ENCODE data around the gene ASAP2. TPM values are rescaled to one million over a fixed set of nuclear protein-coding genes. Genes with fewer than 3 reads are reported as not detected.

Gene ASAP2
- total RNA-seq, 1 experiment from 2014 or later = 14.3 TPM

DNA sequence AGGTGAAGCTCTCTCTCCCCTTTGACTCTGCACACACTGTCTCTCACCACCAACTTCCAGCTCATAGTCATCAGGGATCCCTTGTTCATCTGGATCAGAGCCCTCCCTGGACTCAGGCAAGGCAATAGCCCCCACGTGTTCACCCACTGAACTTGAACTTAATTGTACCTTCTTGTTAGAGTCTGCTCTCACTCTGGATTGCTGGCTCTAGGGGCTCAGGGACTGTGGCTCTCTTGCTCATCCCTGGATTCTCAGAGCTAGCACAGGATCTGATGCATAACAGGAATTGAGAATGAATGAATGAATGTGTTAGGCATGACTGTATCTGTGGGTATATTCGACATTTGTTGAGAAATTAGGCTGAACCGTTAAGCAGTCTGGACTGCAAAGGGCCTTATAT lies 16.7 kb upstream of the ASAP2 start (continued):
- TF ChIP-seq, protein P1, sequence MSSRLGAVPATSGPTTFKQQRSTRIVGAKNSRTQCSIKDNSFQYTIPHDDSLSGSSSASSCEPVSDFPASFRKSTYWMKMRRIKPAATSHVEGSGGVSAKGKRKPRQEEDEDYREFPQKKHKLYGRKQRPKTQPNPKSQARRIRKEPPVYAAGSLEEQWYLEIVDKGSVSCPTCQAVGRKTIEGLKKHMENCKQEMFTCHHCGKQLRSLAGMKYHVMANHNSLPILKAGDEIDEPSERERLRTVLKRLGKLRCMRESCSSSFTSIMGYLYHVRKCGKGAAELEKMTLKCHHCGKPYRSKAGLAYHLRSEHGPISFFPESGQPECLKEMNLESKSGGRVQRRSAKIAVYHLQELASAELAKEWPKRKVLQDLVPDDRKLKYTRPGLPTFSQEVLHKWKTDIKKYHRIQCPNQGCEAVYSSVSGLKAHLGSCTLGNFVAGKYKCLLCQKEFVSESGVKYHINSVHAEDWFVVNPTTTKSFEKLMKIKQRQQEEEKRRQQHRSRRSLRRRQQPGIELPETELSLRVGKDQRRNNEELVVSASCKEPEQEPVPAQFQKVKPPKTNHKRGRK (CRISPR knock-in tag; IDR thresholded peaks at IDR 0.05; ENCODE audit: borderline replicate concordance) = no peak
- no peak for TF ChIP-seq ZNF263 (CRISPR knock-in tag; IDR thresholded peaks at IDR 0.05; ENCODE audit: low read depth)
- TF ChIP-seq, protein P2, sequence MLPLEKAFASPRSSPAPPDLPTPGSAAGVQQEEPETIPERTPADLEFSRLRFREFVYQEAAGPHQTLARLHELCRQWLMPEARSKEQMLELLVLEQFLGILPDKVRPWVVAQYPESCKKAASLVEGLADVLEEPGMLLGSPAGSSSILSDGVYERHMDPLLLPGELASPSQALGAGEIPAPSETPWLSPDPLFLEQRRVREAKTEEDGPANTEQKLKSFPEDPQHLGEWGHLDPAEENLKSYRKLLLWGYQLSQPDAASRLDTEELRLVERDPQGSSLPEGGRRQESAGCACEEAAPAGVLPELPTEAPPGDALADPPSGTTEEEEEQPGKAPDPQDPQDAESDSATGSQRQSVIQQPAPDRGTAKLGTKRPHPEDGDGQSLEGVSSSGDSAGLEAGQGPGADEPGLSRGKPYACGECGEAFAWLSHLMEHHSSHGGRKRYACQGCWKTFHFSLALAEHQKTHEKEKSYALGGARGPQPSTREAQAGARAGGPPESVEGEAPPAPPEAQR (CRISPR knock-in tag; IDR thresholded peaks at IDR 0.05) = no peak
- TF ChIP-seq, protein P3, sequence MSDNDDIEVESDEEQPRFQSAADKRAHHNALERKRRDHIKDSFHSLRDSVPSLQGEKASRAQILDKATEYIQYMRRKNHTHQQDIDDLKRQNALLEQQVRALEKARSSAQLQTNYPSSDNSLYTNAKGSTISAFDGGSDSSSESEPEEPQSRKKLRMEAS (CRISPR knock-in tag; IDR thresholded peaks at IDR 0.05) = no peak
- TF ChIP-seq, protein P4, sequence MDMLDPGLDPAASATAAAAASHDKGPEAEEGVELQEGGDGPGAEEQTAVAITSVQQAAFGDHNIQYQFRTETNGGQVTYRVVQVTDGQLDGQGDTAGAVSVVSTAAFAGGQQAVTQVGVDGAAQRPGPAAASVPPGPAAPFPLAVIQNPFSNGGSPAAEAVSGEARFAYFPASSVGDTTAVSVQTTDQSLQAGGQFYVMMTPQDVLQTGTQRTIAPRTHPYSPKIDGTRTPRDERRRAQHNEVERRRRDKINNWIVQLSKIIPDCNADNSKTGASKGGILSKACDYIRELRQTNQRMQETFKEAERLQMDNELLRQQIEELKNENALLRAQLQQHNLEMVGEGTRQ (CRISPR knock-in tag; IDR thresholded peaks at IDR 0.05) = no peak

DNA sequence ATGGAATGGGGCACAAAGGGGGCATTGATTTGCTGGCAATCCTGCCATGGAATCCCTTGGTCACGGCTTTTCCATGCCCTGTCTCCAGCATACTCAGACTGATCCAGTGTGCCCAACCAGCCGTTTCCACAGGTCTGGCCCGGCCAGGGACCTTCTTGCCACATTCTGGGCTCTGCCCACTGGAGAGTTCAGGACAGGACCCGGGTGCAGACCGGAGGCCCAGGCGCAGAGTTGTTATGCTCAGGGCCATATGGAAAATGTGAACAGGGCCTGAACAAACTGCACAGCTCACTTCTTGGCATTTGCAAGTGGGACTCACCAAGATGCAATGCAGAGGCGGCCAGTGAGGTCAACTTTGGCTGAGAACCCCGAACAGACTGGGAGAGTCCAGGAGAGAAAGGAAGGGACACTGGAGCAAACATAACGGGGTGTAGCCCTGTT lies 15.6 kb upstream of the ASAP2 start:
- no peak overlapping the region; the same call in 1 of the 2 replicates for H3K27ac Mint-ChIP-seq
- TF ChIP-seq, protein P5, sequence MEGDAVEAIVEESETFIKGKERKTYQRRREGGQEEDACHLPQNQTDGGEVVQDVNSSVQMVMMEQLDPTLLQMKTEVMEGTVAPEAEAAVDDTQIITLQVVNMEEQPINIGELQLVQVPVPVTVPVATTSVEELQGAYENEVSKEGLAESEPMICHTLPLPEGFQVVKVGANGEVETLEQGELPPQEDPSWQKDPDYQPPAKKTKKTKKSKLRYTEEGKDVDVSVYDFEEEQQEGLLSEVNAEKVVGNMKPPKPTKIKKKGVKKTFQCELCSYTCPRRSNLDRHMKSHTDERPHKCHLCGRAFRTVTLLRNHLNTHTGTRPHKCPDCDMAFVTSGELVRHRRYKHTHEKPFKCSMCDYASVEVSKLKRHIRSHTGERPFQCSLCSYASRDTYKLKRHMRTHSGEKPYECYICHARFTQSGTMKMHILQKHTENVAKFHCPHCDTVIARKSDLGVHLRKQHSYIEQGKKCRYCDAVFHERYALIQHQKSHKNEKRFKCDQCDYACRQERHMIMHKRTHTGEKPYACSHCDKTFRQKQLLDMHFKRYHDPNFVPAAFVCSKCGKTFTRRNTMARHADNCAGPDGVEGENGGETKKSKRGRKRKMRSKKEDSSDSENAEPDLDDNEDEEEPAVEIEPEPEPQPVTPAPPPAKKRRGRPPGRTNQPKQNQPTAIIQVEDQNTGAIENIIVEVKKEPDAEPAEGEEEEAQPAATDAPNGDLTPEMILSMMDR (IDR thresholded peaks at IDR 0.05) = no peak
- DNase-seq (ENCODE audit: low spot score) = peak; percentile 44

DNA sequence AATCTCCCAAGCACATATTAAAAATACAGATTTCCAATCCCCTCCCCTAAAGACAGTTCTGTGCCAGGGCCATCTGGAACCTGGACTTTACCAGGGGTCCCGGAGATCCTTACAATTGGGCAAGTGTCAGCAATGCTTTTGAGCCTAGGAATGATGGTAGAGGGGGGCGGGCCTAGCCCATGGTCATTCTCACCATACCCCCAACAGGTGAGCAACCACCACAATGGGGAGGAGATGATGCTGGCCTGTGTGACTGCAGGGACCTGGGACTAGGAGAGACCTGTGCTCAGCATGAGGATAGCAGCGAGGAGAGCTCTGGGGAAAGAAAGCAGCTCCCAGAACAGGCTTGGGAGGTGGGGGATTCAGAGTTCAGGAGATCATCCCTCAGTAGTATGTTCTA lies 13.9 kb upstream of the ASAP2 start:
- H3K9me3 Mint-ChIP-seq = no peaks in the 10 kb centered on the region
- POLR2A ChIA-PET = no interaction called here
- H3K36me3 Mint-ChIP-seq = no peaks in the 10 kb centered on the region
- CTCF ChIA-PET = interaction anchor here (1.2 to 1.6 kb wide), 3 partner anchors 50 to 179 kb away, joined by 3 to 4 read pairs (median 3); no protein-coding TSS in a partner anchor
- H3K27me3 Mint-ChIP-seq (ENCODE audit: low read depth) = no peaks in the 10 kb centered on the region; the same call in 1 of the 2 replicates
- DNase-seq (ENCODE audit: low spot score) (no peak), ATAC-seq (no peak)
- no peak overlapping the region for H3K27ac Mint-ChIP-seq
- no peak overlapping the region for H3K4me3 Mint-ChIP-seq
- peaks cover 3% of the 10 kb centered on the region; the same call in 1 of the 2 replicates for H3K4me1 Mint-ChIP-seq
- TF ChIP-seq TEAD4 (CRISPR knock-in tag; IDR thresholded peaks at IDR 0.05) = no peak
- TF ChIP-seq TCF7 (CRISPR knock-in tag; IDR thresholded peaks at IDR 0.05; ENCODE audit: low read depth) = no peak
- no peak for TF ChIP-seq JAZF1 (CRISPR knock-in tag; IDR thresholded peaks at IDR 0.05)
- TF ChIP-seq, protein P6, sequence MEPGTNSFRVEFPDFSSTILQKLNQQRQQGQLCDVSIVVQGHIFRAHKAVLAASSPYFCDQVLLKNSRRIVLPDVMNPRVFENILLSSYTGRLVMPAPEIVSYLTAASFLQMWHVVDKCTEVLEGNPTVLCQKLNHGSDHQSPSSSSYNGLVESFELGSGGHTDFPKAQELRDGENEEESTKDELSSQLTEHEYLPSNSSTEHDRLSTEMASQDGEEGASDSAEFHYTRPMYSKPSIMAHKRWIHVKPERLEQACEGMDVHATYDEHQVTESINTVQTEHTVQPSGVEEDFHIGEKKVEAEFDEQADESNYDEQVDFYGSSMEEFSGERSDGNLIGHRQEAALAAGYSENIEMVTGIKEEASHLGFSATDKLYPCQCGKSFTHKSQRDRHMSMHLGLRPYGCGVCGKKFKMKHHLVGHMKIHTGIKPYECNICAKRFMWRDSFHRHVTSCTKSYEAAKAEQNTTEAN (CRISPR knock-in tag; IDR thresholded peaks at IDR 0.05) = no peak
- TF ChIP-seq, protein P7, sequence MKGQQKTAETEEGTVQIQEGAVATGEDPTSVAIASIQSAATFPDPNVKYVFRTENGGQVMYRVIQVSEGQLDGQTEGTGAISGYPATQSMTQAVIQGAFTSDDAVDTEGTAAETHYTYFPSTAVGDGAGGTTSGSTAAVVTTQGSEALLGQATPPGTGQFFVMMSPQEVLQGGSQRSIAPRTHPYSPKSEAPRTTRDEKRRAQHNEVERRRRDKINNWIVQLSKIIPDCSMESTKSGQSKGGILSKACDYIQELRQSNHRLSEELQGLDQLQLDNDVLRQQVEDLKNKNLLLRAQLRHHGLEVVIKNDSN (CRISPR knock-in tag; IDR thresholded peaks at IDR 0.05) = no peak
- TF ChIP-seq, protein P8, sequence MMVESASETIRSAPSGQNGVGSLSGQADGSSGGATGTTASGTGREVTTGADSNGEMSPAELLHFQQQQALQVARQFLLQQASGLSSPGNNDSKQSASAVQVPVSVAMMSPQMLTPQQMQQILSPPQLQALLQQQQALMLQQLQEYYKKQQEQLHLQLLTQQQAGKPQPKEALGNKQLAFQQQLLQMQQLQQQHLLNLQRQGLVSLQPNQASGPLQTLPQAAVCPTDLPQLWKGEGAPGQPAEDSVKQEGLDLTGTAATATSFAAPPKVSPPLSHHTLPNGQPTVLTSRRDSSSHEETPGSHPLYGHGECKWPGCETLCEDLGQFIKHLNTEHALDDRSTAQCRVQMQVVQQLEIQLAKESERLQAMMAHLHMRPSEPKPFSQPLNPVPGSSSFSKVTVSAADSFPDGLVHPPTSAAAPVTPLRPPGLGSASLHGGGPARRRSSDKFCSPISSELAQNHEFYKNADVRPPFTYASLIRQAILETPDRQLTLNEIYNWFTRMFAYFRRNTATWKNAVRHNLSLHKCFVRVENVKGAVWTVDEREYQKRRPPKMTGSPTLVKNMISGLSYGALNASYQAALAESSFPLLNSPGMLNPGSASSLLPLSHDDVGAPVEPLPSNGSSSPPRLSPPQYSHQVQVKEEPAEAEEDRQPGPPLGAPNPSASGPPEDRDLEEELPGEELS (CRISPR knock-in tag; IDR thresholded peaks at IDR 0.05) = no peak
- TF ChIP-seq GTF2I (CRISPR knock-in tag; conservative IDR thresholded peaks at IDR 0.05) = no peak
- TF ChIP-seq, protein P9, sequence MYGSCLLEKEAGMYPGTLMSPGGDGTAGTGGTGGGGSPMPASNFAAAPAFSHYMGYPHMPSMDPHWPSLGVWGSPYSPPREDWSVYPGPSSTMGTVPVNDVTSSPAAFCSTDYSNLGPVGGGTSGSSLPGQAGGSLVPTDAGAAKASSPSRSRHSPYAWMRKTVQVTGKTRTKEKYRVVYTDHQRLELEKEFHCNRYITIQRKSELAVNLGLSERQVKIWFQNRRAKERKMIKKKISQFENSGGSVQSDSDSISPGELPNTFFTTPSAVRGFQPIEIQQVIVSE (CRISPR knock-in tag; IDR thresholded peaks at IDR 0.05; ENCODE audit: borderline replicate concordance) = no peak
- TF ChIP-seq, protein P10, sequence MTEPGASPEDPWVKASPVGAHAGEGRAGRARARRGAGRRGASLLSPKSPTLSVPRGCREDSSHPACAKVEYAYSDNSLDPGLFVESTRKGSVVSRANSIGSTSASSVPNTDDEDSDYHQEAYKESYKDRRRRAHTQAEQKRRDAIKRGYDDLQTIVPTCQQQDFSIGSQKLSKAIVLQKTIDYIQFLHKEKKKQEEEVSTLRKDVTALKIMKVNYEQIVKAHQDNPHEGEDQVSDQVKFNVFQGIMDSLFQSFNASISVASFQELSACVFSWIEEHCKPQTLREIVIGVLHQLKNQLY (CRISPR knock-in tag; IDR thresholded peaks at IDR 0.05) = no peak
- no peak for TF ChIP-seq NFYB (CRISPR knock-in tag; conservative IDR thresholded peaks at IDR 0.05; ENCODE audit: low read depth)
- TF ChIP-seq, protein P11, sequence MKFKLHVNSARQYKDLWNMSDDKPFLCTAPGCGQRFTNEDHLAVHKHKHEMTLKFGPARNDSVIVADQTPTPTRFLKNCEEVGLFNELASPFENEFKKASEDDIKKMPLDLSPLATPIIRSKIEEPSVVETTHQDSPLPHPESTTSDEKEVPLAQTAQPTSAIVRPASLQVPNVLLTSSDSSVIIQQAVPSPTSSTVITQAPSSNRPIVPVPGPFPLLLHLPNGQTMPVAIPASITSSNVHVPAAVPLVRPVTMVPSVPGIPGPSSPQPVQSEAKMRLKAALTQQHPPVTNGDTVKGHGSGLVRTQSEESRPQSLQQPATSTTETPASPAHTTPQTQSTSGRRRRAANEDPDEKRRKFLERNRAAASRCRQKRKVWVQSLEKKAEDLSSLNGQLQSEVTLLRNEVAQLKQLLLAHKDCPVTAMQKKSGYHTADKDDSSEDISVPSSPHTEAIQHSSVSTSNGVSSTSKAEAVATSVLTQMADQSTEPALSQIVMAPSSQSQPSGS (CRISPR knock-in tag; IDR thresholded peaks at IDR 0.05; ENCODE audit: borderline replicate concordance, low read depth) = no peak
- TF ChIP-seq ZNF121 (CRISPR knock-in tag; IDR thresholded peaks at IDR 0.05) = no peak
- TF ChIP-seq SMAD3 (CRISPR knock-in tag; IDR thresholded peaks at IDR 0.05; ENCODE audit: borderline replicate concordance) = no peak

More for the DNA sequence above, 15.6 kb upstream of the ASAP2 start:
- Mint-ChIP-seq H3K4me3 (no peak overlapping the region), H3K27me3 (ENCODE audit: low read depth) (no peaks in the 10 kb centered on the region; the same call in 1 of the 2 replicates), H3K36me3 (no peaks in the 10 kb centered on the region), H3K9me3 (no peaks in the 10 kb centered on the region), H3K4me1 (peaks cover 3% of the 10 kb centered on the region; the same call in 1 of the 2 replicates)
- CTCF ChIA-PET = interaction anchor here (0.7 kb wide), 1 partner anchor 184 kb away, joined by 3 read pairs; no protein-coding TSS in a partner anchor
- POLR2A ChIA-PET = no interaction called here
- peak; percentile 85 for ATAC-seq

Measured in WTC11 (cell line).